ENCODE measurements around the gene CST6.
A peak's percentile ranks its signal among the peaks of the same experiment; 100 is the strongest.
"Not testable (repeated sequence)": the region's sequence is repeated elsewhere in the genome, so short reads cannot be mapped to it uniquely, and the experiment has no call there.

Gene CST6

DNA sequence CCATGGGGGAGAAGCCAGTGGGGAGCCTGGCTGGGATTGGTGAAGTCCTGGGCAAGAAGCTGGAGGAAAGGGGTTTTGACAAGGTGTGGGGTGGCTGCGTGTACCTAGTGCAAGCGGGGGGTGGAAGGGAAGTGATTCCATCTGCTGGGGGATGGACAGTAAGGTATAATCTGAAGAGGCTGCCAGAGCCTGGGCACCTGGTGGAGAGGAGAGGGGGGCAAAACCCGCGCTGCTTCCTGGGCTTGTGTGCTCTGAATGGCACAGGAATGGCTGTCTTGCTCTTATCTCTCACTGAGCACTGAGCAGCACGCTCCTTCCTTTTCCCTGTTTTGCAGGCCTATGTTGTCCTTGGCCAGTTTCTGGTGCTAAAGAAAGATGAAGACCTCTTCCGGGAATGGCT, 8.5 kb upstream of the CST6 start:
- ATAC-seq (replicated peaks), result no peak
- Mint-ChIP-seq H3K36me3 (peaks cover 34 to 56% of the 10 kb centered on the region in 2 donors), H3K4me1 (peaks cover 24 to 34% of the 10 kb centered on the region in 2 donors), H3K27ac (peak overlapping the region; percentile 93), H3K4me3 (peak overlapping the region; percentile 91 to 99), H3K27me3 (no peaks in the 10 kb centered on the region), H3K9me3 (no peaks in the 10 kb centered on the region)
- no peak for DNase-seq

DNA sequence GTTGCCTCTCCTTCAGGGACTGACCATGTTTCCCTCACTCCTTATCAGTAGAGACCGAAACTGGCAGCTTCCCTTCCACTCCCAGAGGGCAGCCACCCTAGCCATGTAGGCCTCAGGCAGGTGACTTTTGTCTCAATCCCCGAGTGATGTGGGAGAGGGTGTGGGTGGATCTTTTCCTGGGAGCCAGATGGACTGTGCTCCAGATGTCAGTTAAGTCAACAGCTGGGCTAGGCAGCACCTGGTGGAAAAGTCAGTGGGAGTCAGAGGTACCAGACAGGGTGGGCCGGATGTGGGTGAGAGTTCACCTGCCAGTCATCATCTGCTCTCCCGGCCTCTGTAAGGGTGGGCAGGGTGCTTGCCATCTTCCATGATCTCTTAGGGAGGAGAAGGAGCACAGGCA, 7.6 kb upstream of the CST6 start:
- ATAC-seq (replicated peaks) (no peak), DNase-seq (no peak)
- Mint-ChIP-seq H3K27ac (peak overlapping the region; percentile 51), H3K27me3 (no peaks in the 10 kb centered on the region), H3K9me3 (no peaks in the 10 kb centered on the region), H3K4me3 (no peak overlapping the region), H3K36me3 (peaks cover 28 to 48% of the 10 kb centered on the region in 2 donors), H3K4me1 (peaks cover 23 to 34% of the 10 kb centered on the region in 2 donors)

DNA sequence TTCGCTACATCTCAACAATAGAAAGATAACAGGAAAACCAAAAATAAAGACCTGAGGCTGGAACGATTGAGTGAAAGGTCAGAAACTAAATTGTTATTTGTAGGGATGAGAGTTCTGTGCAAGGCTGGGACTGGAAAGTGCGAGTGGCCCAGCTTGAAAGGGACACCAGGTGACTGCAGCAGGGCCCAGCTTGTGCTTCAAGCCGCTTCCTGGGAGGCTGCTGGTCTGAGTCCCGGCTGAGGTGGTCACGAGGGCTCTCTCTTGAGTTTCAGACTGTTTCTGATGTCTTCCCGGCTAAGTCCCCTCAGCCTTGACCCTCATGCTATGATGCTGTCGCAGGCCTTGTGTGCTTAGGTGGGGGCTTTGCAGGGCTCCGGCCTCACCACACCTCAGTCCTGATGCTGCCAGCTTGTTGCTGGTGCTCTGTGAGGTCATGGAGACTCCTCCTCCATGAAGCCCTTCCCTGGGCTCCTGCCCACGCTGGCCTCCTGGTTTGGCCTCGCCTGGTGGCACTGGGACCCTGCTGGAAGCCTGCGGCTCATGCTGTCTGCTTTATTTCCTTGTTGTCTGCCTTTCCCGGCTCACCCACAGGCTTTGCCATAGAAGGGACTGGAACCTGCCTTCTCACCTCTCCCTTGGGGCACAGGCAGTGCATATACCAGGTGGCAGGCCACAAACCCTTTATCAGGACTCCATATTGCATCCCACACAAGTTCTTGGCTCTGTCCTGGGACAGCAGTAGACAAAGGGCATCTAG, 5.5 kb upstream of the CST6 start:
- H3K36me3 Mint-ChIP-seq, result peaks cover 20 to 36% of the 10 kb centered on the region in 2 donors
- H3K9me3 Mint-ChIP-seq, result no peaks in the 10 kb centered on the region
- ATAC-seq (replicated peaks), result no peak
- H3K27me3 Mint-ChIP-seq, result peaks cover under 1 to 4% of the 10 kb centered on the region in 2 donors
- no peak overlapping the region for H3K4me3 Mint-ChIP-seq
- DNase-seq, result no peak
- H3K4me1 Mint-ChIP-seq, result peaks cover 12 to 17% of the 10 kb centered on the region in 2 donors
- peak overlapping the region; percentile 34 for H3K27ac Mint-ChIP-seq

DNA sequence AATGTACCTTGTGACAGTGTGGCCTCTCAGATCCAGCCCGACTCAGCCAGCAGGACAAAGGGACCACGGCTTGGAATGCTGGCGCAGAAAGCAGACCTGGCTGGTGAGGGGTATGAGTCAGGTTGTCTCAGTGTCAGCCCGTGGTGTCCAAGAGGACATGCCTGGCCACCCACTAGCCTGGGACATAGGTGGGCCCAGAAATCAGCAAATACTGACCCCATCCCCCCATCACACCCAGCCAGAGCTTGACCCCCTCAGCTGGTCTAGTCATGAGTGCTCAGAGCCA, 5.0 kb upstream of the CST6 start:
- peaks cover 12 to 21% of the 10 kb centered on the region in 2 donors for H3K4me1 Mint-ChIP-seq
- H3K4me3 Mint-ChIP-seq, result no peak overlapping the region
- DNase-seq, result no peak
- no peak for ATAC-seq (replicated peaks)
- H3K27me3 Mint-ChIP-seq, result peaks cover 4 to 5% of the 10 kb centered on the region in 2 donors
- H3K9me3 Mint-ChIP-seq, result no peaks in the 10 kb centered on the region
- H3K27ac Mint-ChIP-seq, result no peak overlapping the region
- peaks cover 17 to 31% of the 10 kb centered on the region in 2 donors for H3K36me3 Mint-ChIP-seq

DNA sequence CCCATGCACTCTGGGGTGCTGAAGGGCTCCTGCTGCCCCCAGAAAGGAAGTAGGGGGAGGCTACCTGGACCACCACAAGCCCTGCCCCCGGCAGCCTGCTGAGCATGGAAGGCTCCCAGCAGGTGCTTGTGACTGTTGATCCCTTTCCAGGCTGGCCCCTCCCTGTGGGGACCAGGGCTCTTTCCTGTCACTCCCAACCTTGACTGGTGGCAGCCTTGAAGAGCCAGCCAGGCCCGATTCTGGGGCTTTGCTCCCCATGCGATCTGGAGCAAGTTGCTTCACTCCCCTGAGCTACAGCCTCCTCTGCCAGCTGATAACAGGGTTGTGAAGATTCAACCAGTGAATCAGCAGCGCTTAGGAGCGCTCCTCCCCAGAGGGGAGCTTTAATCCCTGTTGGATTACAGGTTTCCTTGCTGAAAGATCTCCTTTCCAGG, 4.6 kb upstream of the CST6 start:
- no peak for ATAC-seq (replicated peaks)
- H3K27ac Mint-ChIP-seq, result no peak overlapping the region
- no peak overlapping the region for H3K4me3 Mint-ChIP-seq
- no peak for DNase-seq
- H3K27me3 Mint-ChIP-seq, result peaks cover 8 to 9% of the 10 kb centered on the region in 2 donors
- peaks cover 16 to 28% of the 10 kb centered on the region in 2 donors for H3K36me3 Mint-ChIP-seq
- no peaks in the 10 kb centered on the region for H3K9me3 Mint-ChIP-seq
- H3K4me1 Mint-ChIP-seq, result peaks cover 12 to 21% of the 10 kb centered on the region in 2 donors

DNA sequence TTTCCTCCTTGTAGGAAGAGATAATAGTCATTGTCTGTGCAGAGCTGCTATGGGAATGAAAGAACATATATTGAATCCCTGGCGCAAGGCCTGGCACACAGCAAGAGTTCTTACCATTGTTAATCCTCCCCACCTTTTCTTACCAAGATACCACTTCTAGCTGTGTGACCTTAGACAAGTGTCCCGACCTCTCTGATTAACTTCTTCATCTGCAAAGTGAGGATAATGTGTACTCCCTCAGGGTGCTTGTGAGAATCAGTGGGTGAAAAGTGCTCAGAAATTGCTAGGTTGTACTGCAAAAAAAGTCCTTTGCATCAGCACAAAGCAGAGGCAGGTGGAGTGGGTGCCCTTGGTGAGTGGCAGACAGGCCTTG, 3.7 kb upstream of the CST6 start:
- H3K27me3 Mint-ChIP-seq, result peaks cover 14 to 17% of the 10 kb centered on the region in 2 donors
- H3K9me3 Mint-ChIP-seq, result no peaks in the 10 kb centered on the region
- H3K4me1 Mint-ChIP-seq, result peaks cover 11 to 22% of the 10 kb centered on the region in 2 donors
- no peak overlapping the region for H3K27ac Mint-ChIP-seq
- peaks cover 16 to 20% of the 10 kb centered on the region in 2 donors for H3K36me3 Mint-ChIP-seq
- H3K4me3 Mint-ChIP-seq, result no peak overlapping the region
- no peak for ATAC-seq (replicated peaks)
- no peak for DNase-seq

DNA sequence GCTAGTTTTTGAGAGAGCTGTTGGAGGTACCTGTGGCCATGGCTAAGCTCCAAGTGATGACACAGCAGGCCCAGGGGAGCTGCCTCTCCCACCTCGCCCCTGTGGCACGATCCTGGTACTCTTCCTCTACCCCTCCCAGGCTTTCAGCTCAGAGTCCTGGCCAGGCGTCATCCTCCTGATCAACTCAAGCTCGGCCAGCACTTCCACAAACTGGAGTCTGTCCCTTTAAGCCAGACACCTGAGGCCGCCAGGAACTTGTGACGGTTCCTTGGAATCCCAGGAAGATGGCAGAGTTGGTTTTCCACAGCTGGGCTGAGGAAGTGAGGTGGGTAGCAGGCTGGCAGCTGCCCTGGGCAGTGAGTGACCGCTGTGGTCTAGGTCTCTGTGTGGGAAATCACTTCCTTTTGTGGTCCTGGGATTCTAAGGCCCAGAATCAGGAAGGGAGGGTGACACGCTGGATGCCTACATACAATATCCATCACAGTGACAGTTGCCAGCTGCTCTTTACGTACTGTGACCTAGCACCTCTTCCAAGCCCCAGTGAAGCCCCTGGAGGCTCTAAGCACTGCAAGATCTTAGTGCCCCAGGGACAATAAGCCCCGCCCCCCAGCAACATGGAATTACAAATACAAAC, 3.2 kb upstream of the CST6 start:
- ATAC-seq (replicated peaks) (no peak), DNase-seq (no peak)
- Mint-ChIP-seq H3K27ac (no peak overlapping the region), H3K9me3 (no peaks in the 10 kb centered on the region), H3K27me3 (peaks cover 19 to 22% of the 10 kb centered on the region in 2 donors), H3K36me3 (peaks cover 16 to 19% of the 10 kb centered on the region in 2 donors), H3K4me1 (peaks cover 10 to 17% of the 10 kb centered on the region in 2 donors), H3K4me3 (no peak overlapping the region)

DNA sequence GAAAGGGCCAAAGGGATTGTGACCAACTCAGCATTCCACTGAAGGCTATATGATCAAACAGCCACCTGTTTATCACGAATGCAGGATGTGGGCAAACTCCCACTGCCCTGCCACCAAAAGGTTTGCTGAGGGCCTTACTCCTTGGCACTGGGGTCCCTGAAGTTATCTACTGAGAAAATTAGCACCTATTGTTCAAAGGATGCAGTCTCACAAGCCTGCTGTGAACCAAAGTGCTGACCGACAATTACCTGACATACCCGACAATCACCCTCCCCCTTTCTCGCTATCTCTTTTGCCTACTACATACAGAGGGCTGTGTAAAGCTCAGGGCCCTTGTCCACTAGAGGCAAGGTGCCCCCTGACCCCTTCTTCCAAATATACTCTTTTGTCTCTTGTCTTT, 1.8 kb upstream of the CST6 start:
- not testable (repeated sequence) for ATAC-seq (replicated peaks); H3K9me3 Mint-ChIP-seq; H3K4me3 Mint-ChIP-seq; DNase-seq; H3K36me3 Mint-ChIP-seq
- Mint-ChIP-seq H3K4me1 (peaks cover 7 to 15% of the 10 kb centered on the region in 2 donors), H3K27ac (peak overlapping the region; percentile 37), H3K27me3 (peaks cover 20 to 25% of the 10 kb centered on the region in 2 donors)

DNA sequence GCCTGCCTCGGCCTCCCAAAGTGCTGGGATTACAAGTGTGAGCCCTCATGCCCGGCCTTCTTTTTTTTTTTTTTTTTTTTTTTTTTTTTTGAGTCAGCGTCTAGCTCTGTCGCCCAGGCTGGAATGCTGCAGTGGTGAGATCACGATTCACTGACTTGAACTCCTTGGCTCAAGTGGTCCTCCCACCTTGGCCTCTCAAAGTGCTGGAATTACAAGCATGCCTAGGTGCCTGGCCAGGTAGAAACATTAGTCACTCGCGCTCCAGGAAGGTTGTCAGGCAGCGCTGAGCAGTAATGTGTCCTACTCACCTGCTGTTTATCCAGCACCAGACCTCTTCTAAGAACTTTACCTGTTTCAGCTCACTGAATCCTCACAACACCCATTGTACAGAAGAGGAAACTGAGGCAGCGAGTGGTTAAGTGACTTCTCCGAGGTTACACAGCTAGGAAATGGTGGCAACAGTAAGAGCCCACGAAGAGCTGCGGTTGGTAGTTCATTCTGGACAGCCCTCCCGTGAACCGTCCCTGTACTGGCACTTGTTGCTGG, 496 bp upstream of the CST6 start:
- DNase-seq (no peak), ATAC-seq (replicated peaks) (peak in 1 of 2 donors; percentile 12)
- peaks cover 20 to 25% of the 10 kb centered on the region in 2 donors for H3K27me3 Mint-ChIP-seq
- no peak overlapping the region for H3K4me3 Mint-ChIP-seq
- H3K36me3 Mint-ChIP-seq, result peaks cover 0 to 2% of the 10 kb centered on the region in 2 donors
- peaks cover 0 to 8% of the 10 kb centered on the region in 2 donors for H3K4me1 Mint-ChIP-seq
- no peak overlapping the region for H3K27ac Mint-ChIP-seq
- H3K9me3 Mint-ChIP-seq, result no peaks in the 10 kb centered on the region

DNA sequence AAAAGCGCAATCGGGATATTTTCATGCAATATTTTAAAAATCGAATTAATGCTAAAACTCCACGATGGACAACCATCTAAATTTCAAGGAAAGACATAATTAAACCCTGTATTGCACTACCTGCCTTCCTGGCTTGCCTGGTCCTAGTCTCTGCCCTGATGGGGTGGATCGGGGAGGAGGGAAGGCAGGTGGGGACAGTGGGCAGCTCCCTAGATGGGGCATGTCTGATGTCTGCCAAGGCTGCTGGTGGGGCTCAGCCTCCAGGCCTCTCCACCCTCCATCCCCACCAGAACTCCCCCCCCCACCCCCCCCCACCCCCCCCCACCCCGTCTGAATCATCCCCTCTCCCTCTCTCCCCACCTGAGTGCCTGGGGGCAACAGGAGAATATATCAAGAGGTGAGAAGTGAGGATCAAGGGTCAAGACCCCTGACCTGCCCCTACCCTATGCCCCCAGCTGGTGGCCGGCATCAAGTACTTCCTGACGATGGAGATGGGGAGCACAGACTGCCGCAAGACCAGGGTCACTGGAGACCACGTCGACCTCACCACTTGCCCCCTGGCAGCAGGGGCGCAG, 650 bp downstream of the CST6 start:
- Mint-ChIP-seq H3K9me3 (no peaks in the 10 kb centered on the region), H3K4me1 (peaks cover 0 to 11% of the 10 kb centered on the region in 2 donors), H3K27me3 (peaks cover 20 to 25% of the 10 kb centered on the region in 2 donors), H3K27ac (no peak overlapping the region), H3K4me3 (peak overlapping the region in 1 of 2 donors; percentile 30), H3K36me3 (no peaks in the 10 kb centered on the region)
- DNase-seq, result no peak
- no peak for ATAC-seq (replicated peaks)

DNA sequence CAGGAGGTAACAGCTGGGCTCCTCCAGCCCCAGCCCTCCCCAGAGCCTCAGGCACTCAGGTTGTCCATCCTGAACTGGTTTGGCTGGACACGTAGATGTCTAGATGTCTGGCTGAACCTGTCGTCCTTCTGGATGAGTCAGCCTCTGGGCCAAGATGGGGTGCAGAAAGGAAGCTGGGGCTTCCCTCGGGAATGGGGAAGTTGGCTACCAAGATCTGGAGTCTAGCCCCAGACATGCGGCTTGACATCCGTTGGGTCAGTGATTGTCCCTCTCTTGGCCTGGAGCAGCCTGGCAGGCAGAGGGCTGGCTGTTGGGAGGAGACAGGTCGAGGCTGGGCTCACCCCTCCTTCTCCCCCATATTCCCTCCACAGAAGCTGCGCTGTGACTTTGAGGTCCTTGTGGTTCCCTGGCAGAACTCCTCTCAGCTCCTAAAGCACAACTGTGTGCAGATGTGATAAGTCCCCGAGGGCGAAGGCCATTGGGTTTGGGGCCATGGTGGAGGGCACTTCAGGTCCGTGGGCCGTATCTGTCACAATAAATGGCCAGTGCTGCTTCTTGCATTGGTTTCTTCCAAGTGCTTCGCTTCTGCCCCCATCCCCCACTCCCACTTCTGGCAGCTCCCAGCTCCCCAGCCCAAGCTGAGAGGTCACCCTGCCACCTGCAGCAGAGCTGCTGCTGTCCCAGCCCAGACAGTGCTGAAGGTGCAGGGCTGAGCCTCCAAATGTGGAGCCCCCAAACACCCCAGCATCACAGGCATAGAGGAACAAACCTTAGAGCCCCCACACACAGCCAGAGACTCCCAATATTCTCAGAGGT, 1.3 kb downstream of the CST6 start:
- Mint-ChIP-seq H3K27ac (no peak overlapping the region), H3K36me3 (no peaks in the 10 kb centered on the region), H3K9me3 (no peaks in the 10 kb centered on the region), H3K4me3 (no peak overlapping the region), H3K27me3 (peaks cover 20 to 25% of the 10 kb centered on the region in 2 donors), H3K4me1 (peaks cover 0 to 11% of the 10 kb centered on the region in 2 donors)
- no peak for DNase-seq
- ATAC-seq (replicated peaks), result no peak

DNA sequence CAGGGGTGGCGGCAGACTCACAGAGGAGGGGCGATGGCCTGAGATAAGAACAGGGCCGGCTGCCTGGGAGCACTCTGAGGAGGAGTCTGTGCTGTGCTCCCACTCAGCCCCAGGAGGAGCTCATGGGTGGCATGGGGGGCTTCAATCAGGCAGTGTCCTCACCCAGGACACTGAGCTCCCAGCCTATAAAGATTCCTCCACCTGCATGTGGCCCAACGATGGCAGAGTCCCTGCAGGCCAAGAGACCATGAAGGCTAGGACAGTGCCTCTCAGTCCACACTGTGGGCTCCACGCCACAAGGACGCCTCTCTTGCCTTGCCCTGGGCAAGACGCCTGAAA, 1.9 kb downstream of the CST6 start:
- Mint-ChIP-seq H3K27me3 (peaks cover 20 to 25% of the 10 kb centered on the region in 2 donors), H3K36me3 (no peaks in the 10 kb centered on the region), H3K27ac (no peak overlapping the region), H3K4me3 (no peak overlapping the region), H3K9me3 (no peaks in the 10 kb centered on the region), H3K4me1 (peaks cover 0 to 11% of the 10 kb centered on the region in 2 donors)
- ATAC-seq (replicated peaks), result no peak
- DNase-seq, result no peak

DNA sequence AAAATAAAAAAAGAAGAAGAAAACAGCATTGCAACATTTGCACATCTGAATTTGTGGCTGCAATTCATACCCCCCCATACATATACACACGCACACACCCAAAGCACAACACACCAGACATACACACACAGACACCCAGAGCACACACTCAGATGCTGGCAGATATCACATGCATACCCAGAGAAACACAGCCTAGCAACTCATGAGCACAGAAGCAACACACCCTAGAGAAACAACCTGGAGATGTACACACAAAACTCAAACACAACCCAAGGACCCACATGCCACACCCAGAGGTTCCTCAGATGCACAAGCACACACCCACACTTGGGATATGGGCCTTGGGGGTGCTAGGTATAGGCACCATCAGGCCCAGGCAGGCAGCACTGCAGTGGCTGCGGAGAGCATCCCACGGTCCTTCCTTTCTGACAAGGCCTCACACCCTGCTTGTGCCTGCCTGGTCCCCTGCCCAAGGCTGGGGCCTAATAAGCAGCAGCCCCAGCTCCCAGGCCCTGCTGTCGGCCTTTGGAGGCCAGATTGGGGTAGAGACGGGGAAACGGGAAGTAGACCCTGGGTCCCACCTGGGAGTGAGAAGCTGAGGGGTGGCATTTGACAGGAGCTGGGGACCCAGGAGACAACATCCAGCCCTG, 3.1 kb downstream of the CST6 start:
- H3K4me3 Mint-ChIP-seq, result no peak overlapping the region
- no peaks in the 10 kb centered on the region for H3K9me3 Mint-ChIP-seq

More for the DNA sequence above, 3.1 kb downstream of the CST6 start:
- DNase-seq (no peak), ATAC-seq (replicated peaks) (no peak)
- Mint-ChIP-seq H3K36me3 (no peaks in the 10 kb centered on the region), H3K27me3 (peaks cover 20 to 25% of the 10 kb centered on the region in 2 donors), H3K4me1 (peaks cover 0 to 11% of the 10 kb centered on the region in 2 donors), H3K27ac (no peak overlapping the region)

All from stimulated activated naive B cell treated with anti-CD40 and anti-IgM and Interleukin-4, amounts not matched to agents 10 μg/mL and 1 μg/mL and 100 μg/mL, for 72 hours (primary cell).